Caco-2 (cell line): Measurements from ENCODE around the gene HIVEP1. TPM values are rescaled to one million over a fixed set of nuclear protein-coding genes. Genes with fewer than 3 reads are reported as not detected.

ENCODE experiments used
- BruUV-seq: library from RNA; stranded (reverse); fragments of 400-500 nt; replicated peaks from 2 replicates; lab custom pipeline; 2021; lab: Mats Ljungman, UMichigan
- CTCF ChIA-PET: fragments of 300-600 bp; sonication (Branson Sonifier 250); formaldehyde crosslinking; loops from one replicate; lab custom pipeline; 2022; ENCODE audit warnings: antibody characterized with exemption; lab: Charles Lee
- POLR2A ChIA-PET: fragments of 300-600 bp; sonication (Branson Sonifier 250); formaldehyde crosslinking; loops from one replicate; lab custom pipeline; 2022; ENCODE audit warnings: antibody characterized with exemption; lab: Charles Lee
- DNase-seq, 2 experiments: peaks; one replicate each; pipeline versions ENCODE4 v3.0.0 to v3.0.0-alpha.2; 2020 to 2022
- H3K27me3 ChIP-seq: replicated peaks from 2 replicates; pipeline ENCODE4 v1.6.0; 2011; ENCODE audit warnings: low read length; ENCODE audit not compliant: control insufficient read depth, insufficient read depth
- H3K36me3 ChIP-seq: 2 replicates; pipeline ENCODE4 v1.5.1; 2011; ENCODE audit warnings: low read length; ENCODE audit not compliant: control insufficient read depth, insufficient read depth
- H3K4me1 ChIP-seq: fragments of 250-450 bp; sonication (Bioruptor Pico); 2 replicates; pipeline ENCODE4 v1.5.1; 2020; ENCODE audit warnings: mild to moderate bottlenecking
- H3K4me3 ChIP-seq: 2 replicates; pipeline ENCODE4 v1.5.1; 2011; ENCODE audit warnings: low read depth, mild to moderate bottlenecking, control low read depth, low read length
- H3K9me3 ChIP-seq: fragments of 250-450 bp; sonication (Bioruptor Pico); 2 replicates; pipeline ENCODE4 v1.5.1; 2020; ENCODE audit warnings: mild to moderate bottlenecking, moderate library complexity
- H3K27ac Mint-ChIP-seq: one replicate; pipeline ENCODE4 v1.8.0; 2022; ENCODE audit warnings: mixed read lengths; ENCODE audit not compliant: unreplicated experiment
- H3K27me3 Mint-ChIP-seq: one replicate; pipeline ENCODE4 v1.8.0; 2022; ENCODE audit warnings: mixed read lengths; ENCODE audit not compliant: insufficient read depth, unreplicated experiment
- H3K36me3 Mint-ChIP-seq: one replicate; pipeline ENCODE4 v1.8.0; 2022; ENCODE audit warnings: mild to moderate bottlenecking, mixed read lengths; ENCODE audit not compliant: insufficient read depth, unreplicated experiment
- H3K4me1 Mint-ChIP-seq: one replicate; pipeline ENCODE4 v1.8.0; 2022; ENCODE audit warnings: low read depth, mixed read lengths; ENCODE audit not compliant: unreplicated experiment
- H3K4me3 Mint-ChIP-seq: one replicate; pipeline ENCODE4 v1.8.0; 2022; ENCODE audit warnings: mild to moderate bottlenecking, moderate library complexity, mixed read lengths; ENCODE audit not compliant: unreplicated experiment
- H3K9me3 Mint-ChIP-seq: one replicate; pipeline ENCODE4 v1.8.0; 2022; ENCODE audit warnings: mixed read lengths; ENCODE audit not compliant: unreplicated experiment
- intact Hi-C: fragments of 100-400 bp; cut with micrococcal nuclease; formaldehyde crosslinking; loops from one replicate; pipeline ENCODE4 v1.10.0; 2022; ENCODE audit not compliant: unreplicated experiment
- total RNA-seq: library from RNA; stranded (reverse); gene quantifications from 2 replicates; pipeline ENCODE4 v1.2.3, GENCODE V29; 2022
- TF ChIP-seq, protein P1 (sequence below), 2 experiments: fragments of 200-600 bp in 1 of 2; IDR thresholded peaks; 1 replicate in 1 of 2; 2 replicates in 1 of 2; pipeline versions ENCODE4 v1.5.1 to v1.8.0; 2011 to 2022; ENCODE audit warnings: antibody characterized with exemption in 1 of 2, control low read depth in 1 of 2, inconsistent platforms in 1 of 2, low read depth in 1 of 2, low read length in 1 of 2, mild to moderate bottlenecking in 1 of 2, moderate library complexity in 1 of 2; ENCODE audit not compliant: insufficient read depth in 1 of 2, severe bottlenecking in 1 of 2, unreplicated experiment in 1 of 2

The HIVEP1 gene
- total RNA-seq, 1 experiment from 2014 or later: 22.8 TPM

DNA sequence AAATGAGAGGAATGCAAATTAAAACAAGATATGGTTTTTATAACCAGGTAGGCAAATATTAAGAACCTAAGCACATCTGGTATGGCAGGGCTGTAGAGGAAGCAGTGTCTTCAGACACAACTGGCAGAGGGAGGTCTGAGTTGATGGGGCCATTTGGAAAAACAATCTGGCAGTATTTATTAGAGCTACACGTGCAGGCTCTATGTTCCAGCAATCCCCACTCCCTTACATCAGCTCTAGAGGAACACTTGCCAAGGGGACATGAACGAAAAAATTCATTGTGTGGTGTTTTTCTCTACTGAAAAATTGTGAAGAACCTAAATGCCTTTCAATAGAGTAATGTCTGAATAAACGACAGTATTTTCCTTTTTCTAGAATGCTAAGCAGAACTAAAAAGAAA lies 166.4 kb downstream of the HIVEP1 start:
- Mint-ChIP-seq H3K4me3 (no peak overlapping the region), H3K9me3 (no peaks in the 10 kb centered on the region), H3K36me3 (no peaks in the 10 kb centered on the region), H3K27ac (no peak overlapping the region), H3K4me1 (no peaks in the 10 kb centered on the region), H3K27me3 (no peaks in the 10 kb centered on the region)
- Histone ChIP-seq H3K9me3 (no peaks in the 10 kb centered on the region), H3K27me3 (no peaks in the 10 kb centered on the region), H3K36me3 (no peaks in the 10 kb centered on the region), H3K4me1 (no peaks in the 10 kb centered on the region), H3K4me3 (no peak overlapping the region)
- POLR2A ChIA-PET: no interaction called here
- intact Hi-C loops: no loop called here
- DNase-seq: no peak
- CTCF ChIA-PET: no interaction called here
- TF ChIP-seq, protein P1, sequence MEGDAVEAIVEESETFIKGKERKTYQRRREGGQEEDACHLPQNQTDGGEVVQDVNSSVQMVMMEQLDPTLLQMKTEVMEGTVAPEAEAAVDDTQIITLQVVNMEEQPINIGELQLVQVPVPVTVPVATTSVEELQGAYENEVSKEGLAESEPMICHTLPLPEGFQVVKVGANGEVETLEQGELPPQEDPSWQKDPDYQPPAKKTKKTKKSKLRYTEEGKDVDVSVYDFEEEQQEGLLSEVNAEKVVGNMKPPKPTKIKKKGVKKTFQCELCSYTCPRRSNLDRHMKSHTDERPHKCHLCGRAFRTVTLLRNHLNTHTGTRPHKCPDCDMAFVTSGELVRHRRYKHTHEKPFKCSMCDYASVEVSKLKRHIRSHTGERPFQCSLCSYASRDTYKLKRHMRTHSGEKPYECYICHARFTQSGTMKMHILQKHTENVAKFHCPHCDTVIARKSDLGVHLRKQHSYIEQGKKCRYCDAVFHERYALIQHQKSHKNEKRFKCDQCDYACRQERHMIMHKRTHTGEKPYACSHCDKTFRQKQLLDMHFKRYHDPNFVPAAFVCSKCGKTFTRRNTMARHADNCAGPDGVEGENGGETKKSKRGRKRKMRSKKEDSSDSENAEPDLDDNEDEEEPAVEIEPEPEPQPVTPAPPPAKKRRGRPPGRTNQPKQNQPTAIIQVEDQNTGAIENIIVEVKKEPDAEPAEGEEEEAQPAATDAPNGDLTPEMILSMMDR (IDR thresholded peaks at IDR 0.05; ENCODE audit: insufficient read depth in 1 of 2, low read depth in 1 of 2, low read length in 1 of 2, severe bottlenecking in 1 of 2, unreplicated experiment in 1 of 2): no peak
- no TSS peak for BruUV-seq

DNA sequence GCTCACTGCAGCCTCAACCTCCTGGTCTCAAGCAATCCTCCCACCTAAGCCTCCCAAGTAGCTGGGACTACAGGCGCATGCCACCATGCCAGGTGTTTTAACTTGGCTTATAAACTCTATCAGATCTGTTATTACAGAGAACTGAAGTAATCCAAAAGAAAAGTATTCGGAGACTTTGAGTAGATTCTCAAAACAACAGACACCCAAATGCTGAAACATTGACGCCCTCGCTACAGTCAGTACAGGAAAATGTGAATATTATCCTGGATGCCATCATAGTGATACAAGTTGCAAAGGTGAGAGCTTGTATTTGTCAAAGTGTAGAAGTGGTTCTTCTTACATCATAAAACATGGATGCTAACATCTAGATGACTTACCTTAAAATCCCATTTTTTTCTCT lies 169.4 kb downstream of the HIVEP1 start:
- Mint-ChIP-seq H3K27ac (no peak overlapping the region), H3K4me3 (no peak overlapping the region), H3K4me1 (no peaks in the 10 kb centered on the region), H3K27me3 (no peaks in the 10 kb centered on the region), H3K36me3 (no peaks in the 10 kb centered on the region), H3K9me3 (no peaks in the 10 kb centered on the region)
- no peak overlapping the region for H3K4me3 ChIP-seq
- no peaks in the 10 kb centered on the region for H3K4me1 ChIP-seq
- no TSS peak for BruUV-seq
- ChIA-PET POLR2A (no interaction called here), CTCF (interaction anchor here (1.0 kb wide), 1 partner anchor 53 kb away, joined by 3 read pairs; no protein-coding TSS in a partner anchor)
- intact Hi-C loops: no loop called here
- DNase-seq: no peak
- H3K27me3 ChIP-seq: no peaks in the 10 kb centered on the region
- H3K9me3 ChIP-seq: no peaks in the 10 kb centered on the region
- TF ChIP-seq, protein P1 (IDR thresholded peaks at IDR 0.05; ENCODE audit: insufficient read depth in 1 of 2, low read depth in 1 of 2, low read length in 1 of 2, severe bottlenecking in 1 of 2, unreplicated experiment in 1 of 2): no peak
- H3K36me3 ChIP-seq: no peaks in the 10 kb centered on the region

DNA sequence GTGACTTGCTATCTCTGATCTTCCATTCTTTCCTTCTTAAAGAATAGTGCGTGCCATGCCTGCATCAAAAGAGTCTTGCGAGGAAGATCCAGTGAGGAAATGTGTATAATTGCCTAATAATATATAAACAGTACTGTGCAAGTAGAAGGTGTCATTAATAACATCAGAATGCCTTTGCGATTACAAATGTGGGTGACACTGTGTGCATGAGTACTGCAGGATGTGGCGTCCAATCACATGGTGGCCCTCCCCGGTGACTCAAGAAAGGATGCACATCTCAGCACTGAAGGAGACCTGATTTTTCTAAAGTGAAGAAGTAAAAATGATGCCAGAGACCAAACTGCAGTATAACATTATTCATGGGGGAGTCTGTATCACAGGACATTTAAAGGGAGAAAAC lies 170.6 kb downstream of the HIVEP1 start:
- Histone ChIP-seq H3K27me3 (no peaks in the 10 kb centered on the region), H3K36me3 (no peaks in the 10 kb centered on the region), H3K4me1 (no peaks in the 10 kb centered on the region), H3K9me3 (no peaks in the 10 kb centered on the region), H3K4me3 (no peak overlapping the region)
- no TSS peak for BruUV-seq
- Mint-ChIP-seq H3K4me1 (no peaks in the 10 kb centered on the region), H3K36me3 (no peaks in the 10 kb centered on the region), H3K27ac (no peak overlapping the region), H3K9me3 (no peaks in the 10 kb centered on the region), H3K27me3 (no peaks in the 10 kb centered on the region), H3K4me3 (no peak overlapping the region)
- TF ChIP-seq, protein P1 (IDR thresholded peaks at IDR 0.05; ENCODE audit: insufficient read depth in 1 of 2, low read depth in 1 of 2, low read length in 1 of 2, severe bottlenecking in 1 of 2, unreplicated experiment in 1 of 2): no peak
- no peak for DNase-seq
- CTCF ChIA-PET: interaction anchor here (1.1 kb wide), 1 partner anchor 51 kb away, joined by 3 read pairs; no protein-coding TSS in a partner anchor
- intact Hi-C loops: no loop called here
- POLR2A ChIA-PET: no interaction called here
